HepG2 (cell line): ENCODE results near the gene CYP19A1. TPM values are rescaled to one million over a fixed set of nuclear protein-coding genes. Genes with fewer than 3 reads are reported as not detected.

Experiments
- ERF ChIP-seq: IDR thresholded peaks from 2 replicates; pipeline ENCODE4 v1.6.1; 2018; ENCODE audit warnings: missing biosample characterization, missing genetic modification reagents
- HMG20A ChIP-seq: IDR thresholded peaks from 2 replicates; pipeline ENCODE4 v1.6.1; 2016; ENCODE audit warnings: borderline replicate concordance
- HNRNPL ChIP-seq: fragments of 200-400 bp; formaldehyde crosslinking; IDR thresholded peaks from 2 replicates; pipeline ENCODE4 v1.6.1; 2017; ENCODE audit warnings: mild to moderate bottlenecking, low read depth, low read length
- KMT2B ChIP-seq: IDR thresholded peaks from 2 replicates; pipeline ENCODE4 v1.6.1; 2016; ENCODE audit warnings: missing genetic modification reagents, missing compliant biosample characterization
- MYC ChIP-seq: sonication (generic); formaldehyde crosslinking; IDR thresholded peaks from 2 replicates; pipeline ENCODE4 v1.9.0; 2021; ENCODE audit warnings: missing genetic modification reagents, borderline replicate concordance
- POLR2A ChIP-seq, 2 experiments: IDR thresholded peaks; 2 replicates each; pipeline ENCODE4 v1.6.1; 2011; ENCODE audit warnings: low read depth in 2 of 2, low read length in 2 of 2, mild to moderate bottlenecking in 1 of 2, moderate library complexity in 1 of 2; ENCODE audit not compliant: insufficient read depth in 1 of 2
- REXO4 ChIP-seq: sonication (generic); formaldehyde crosslinking; IDR thresholded peaks from 2 replicates; pipeline ENCODE4 v1.8.0; 2022; ENCODE audit warnings: missing genetic modification reagents, mild to moderate bottlenecking, borderline replicate concordance
- SOX13 ChIP-seq, 3 experiments: fragments of 450-650 bp in 1 of 3; sonication (generic) in 1 of 3; formaldehyde crosslinking in 1 of 3; IDR thresholded peaks in 2 of 3; conservative IDR thresholded peaks in 1 of 3; 2 replicates each; pipeline versions ENCODE4 v1.5.0 to v1.6.1; 2016 to 2020; ENCODE audit warnings: antibody characterized with exemption in 1 of 3, mild to moderate bottlenecking in 1 of 3, missing compliant biosample characterization in 1 of 3, missing genetic modification reagents in 1 of 3, moderate library complexity in 1 of 3
- TBX2 ChIP-seq: sonication (generic); formaldehyde crosslinking; IDR thresholded peaks from 2 replicates; pipeline ENCODE4 v1.5.0; 2020; ENCODE audit warnings: missing genetic modification reagents, mild to moderate bottlenecking, borderline replicate concordance
- ZNF597 ChIP-seq: sonication (generic); formaldehyde crosslinking; IDR thresholded peaks from 2 replicates; pipeline ENCODE4 v1.5.0; 2020; ENCODE audit warnings: missing genetic modification reagents
- ZNF616 ChIP-seq: sonication (generic); formaldehyde crosslinking; IDR thresholded peaks from 2 replicates; pipeline ENCODE4 v1.5.0; 2020; ENCODE audit warnings: low read depth, mild to moderate bottlenecking, missing genetic modification reagents
- polyA plus RNA-seq, 8 experiments: library from polyadenylated mRNA; depleted of rRNA in 3 of 8; stranded (reverse) in 7 of 8; unstranded in 1 of 8; fragments of >200 nt; fragmentation: Illumina TruSeq in 4 of 8; extraction: Trizol in 4 of 8; gene quantifications; 2 replicates each; pipeline versions ENCODE4 v1.2.1 to v1.2.3, GENCODE V29; 2011 to 2016; ENCODE audit warnings: low read depth in 4 of 8, missing spikeins in 1 of 8, mixed read lengths in 1 of 8; ENCODE audit not compliant: insufficient read depth in 1 of 8
- total RNA-seq, 5 experiments: library from RNA; depleted of rRNA; stranded (reverse); fragments of >200 nt; fragmentation: Illumina TruSeq; extraction: Trizol; gene quantifications; 2 replicates each; pipeline ENCODE4 v1.2.3, GENCODE V29; 2016; ENCODE audit warnings: low read depth in 1 of 5
- TF ChIP-seq, protein P1 (sequence below): sonication (generic); formaldehyde crosslinking; conservative IDR thresholded peaks from 2 replicates; pipeline ENCODE4 v1.4.0; 2020; ENCODE audit warnings: mild to moderate bottlenecking, missing genetic modification reagents, moderate library complexity
- TF ChIP-seq, protein P2 (sequence below): sonication (generic); formaldehyde crosslinking; IDR thresholded peaks from 2 replicates; pipeline ENCODE4 v1.5.1; 2020; ENCODE audit warnings: mild to moderate bottlenecking, missing genetic modification reagents, borderline replicate concordance
- TF ChIP-seq, protein P3 (sequence below): sonication (generic); formaldehyde crosslinking; IDR thresholded peaks from 2 replicates; pipeline ENCODE4 v1.5.0; 2020; ENCODE audit warnings: mild to moderate bottlenecking, missing genetic modification reagents, moderate library complexity

The CYP19A1 gene
- total and polyA plus RNA-seq, 2 of the 13 experiments (the other 11 are each of a cell fraction or from before 2014, with no cell fraction given): 10.9 to 23.0 TPM

DNA sequence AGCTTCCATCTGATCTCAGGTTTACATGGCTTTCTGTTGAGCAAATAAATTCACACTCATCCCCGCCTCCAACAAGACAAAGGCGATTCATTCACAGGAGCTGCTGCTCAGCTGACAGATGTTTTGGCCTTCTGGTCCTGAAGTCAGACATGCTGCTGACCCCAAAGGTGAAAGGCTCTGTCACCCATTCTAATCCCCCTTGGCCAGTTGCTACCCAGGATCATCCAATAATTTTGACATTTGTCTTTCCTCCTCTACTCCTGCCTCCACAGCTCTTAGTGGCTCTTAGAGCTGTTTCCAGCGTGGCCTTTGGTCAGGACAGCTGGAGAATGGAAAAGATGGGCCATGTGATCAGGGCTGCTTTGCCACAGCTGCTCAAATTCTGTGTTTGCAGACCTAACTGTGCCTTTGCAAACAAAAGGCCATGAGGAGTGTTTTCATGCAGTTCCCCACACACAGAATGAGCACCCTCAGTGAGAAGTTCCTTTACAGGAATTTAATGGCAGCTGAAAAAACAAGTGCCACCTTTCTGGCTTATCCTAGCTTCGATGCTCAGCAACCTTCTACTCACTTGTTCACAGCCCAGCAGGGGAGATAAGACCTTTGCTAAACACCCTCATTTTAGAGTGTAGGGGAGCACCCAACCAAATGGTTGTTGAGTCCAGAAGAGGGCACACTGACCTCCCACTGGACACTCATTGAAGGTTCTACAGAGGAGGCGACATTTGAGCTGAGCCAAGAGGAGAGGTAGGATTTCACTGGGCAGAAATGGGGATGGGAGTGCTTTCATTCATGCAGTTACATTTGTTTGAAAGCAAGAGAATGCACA lies 39.0 kb downstream of the CYP19A1 start (continued):
- TF ChIP-seq, protein P1, sequence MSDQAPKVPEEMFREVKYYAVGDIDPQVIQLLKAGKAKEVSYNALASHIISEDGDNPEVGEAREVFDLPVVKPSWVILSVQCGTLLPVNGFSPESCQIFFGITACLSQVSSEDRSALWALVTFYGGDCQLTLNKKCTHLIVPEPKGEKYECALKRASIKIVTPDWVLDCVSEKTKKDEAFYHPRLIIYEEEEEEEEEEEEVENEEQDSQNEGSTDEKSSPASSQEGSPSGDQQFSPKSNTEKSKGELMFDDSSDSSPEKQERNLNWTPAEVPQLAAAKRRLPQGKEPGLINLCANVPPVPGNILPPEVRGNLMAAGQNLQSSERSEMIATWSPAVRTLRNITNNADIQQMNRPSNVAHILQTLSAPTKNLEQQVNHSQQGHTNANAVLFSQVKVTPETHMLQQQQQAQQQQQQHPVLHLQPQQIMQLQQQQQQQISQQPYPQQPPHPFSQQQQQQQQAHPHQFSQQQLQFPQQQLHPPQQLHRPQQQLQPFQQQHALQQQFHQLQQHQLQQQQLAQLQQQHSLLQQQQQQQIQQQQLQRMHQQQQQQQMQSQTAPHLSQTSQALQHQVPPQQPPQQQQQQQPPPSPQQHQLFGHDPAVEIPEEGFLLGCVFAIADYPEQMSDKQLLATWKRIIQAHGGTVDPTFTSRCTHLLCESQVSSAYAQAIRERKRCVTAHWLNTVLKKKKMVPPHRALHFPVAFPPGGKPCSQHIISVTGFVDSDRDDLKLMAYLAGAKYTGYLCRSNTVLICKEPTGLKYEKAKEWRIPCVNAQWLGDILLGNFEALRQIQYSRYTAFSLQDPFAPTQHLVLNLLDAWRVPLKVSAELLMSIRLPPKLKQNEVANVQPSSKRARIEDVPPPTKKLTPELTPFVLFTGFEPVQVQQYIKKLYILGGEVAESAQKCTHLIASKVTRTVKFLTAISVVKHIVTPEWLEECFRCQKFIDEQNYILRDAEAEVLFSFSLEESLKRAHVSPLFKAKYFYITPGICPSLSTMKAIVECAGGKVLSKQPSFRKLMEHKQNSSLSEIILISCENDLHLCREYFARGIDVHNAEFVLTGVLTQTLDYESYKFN (CRISPR knock-in tag): peak; percentile 79
- TF ChIP-seq, protein P2, sequence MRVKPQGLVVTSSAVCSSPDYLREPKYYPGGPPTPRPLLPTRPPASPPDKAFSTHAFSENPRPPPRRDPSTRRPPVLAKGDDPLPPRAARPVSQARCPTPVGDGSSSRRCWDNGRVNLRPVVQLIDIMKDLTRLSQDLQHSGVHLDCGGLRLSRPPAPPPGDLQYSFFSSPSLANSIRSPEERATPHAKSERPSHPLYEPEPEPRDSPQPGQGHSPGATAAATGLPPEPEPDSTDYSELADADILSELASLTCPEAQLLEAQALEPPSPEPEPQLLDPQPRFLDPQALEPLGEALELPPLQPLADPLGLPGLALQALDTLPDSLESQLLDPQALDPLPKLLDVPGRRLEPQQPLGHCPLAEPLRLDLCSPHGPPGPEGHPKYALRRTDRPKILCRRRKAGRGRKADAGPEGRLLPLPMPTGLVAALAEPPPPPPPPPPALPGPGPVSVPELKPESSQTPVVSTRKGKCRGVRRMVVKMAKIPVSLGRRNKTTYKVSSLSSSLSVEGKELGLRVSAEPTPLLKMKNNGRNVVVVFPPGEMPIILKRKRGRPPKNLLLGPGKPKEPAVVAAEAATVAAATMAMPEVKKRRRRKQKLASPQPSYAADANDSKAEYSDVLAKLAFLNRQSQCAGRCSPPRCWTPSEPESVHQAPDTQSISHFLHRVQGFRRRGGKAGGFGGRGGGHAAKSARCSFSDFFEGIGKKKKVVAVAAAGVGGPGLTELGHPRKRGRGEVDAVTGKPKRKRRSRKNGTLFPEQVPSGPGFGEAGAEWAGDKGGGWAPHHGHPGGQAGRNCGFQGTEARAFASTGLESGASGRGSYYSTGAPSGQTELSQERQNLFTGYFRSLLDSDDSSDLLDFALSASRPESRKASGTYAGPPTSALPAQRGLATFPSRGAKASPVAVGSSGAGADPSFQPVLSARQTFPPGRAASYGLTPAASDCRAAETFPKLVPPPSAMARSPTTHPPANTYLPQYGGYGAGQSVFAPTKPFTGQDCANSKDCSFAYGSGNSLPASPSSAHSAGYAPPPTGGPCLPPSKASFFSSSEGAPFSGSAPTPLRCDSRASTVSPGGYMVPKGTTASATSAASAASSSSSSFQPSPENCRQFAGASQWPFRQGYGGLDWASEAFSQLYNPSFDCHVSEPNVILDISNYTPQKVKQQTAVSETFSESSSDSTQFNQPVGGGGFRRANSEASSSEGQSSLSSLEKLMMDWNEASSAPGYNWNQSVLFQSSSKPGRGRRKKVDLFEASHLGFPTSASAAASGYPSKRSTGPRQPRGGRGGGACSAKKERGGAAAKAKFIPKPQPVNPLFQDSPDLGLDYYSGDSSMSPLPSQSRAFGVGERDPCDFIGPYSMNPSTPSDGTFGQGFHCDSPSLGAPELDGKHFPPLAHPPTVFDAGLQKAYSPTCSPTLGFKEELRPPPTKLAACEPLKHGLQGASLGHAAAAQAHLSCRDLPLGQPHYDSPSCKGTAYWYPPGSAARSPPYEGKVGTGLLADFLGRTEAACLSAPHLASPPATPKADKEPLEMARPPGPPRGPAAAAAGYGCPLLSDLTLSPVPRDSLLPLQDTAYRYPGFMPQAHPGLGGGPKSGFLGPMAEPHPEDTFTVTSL: peak; percentile 76
- 0 out of 2 replicates have a peak, but pooled peaks have one; percentile 23 for TF ChIP-seq MYC (CRISPR knock-in tag)
- TF ChIP-seq ZNF616 (CRISPR knock-in tag): 0 out of 2 replicates have a peak, but pooled peaks have one; percentile 27
- TF ChIP-seq, protein P3, sequence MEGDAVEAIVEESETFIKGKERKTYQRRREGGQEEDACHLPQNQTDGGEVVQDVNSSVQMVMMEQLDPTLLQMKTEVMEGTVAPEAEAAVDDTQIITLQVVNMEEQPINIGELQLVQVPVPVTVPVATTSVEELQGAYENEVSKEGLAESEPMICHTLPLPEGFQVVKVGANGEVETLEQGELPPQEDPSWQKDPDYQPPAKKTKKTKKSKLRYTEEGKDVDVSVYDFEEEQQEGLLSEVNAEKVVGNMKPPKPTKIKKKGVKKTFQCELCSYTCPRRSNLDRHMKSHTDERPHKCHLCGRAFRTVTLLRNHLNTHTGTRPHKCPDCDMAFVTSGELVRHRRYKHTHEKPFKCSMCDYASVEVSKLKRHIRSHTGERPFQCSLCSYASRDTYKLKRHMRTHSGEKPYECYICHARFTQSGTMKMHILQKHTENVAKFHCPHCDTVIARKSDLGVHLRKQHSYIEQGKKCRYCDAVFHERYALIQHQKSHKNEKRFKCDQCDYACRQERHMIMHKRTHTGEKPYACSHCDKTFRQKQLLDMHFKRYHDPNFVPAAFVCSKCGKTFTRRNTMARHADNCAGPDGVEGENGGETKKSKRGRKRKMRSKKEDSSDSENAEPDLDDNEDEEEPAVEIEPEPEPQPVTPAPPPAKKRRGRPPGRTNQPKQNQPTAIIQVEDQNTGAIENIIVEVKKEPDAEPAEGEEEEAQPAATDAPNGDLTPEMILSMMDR (CRISPR knock-in tag): peak; percentile 64
- TF ChIP-seq ZNF597 (CRISPR knock-in tag): no peak
- TF ChIP-seq HNRNPL: no peak
- TF ChIP-seq ERF (CRISPR knock-in tag): peak; percentile 42; the same call in 1 of the 2 replicates
- TF ChIP-seq TBX2 (CRISPR knock-in tag): peak; percentile 97
- peak; percentile 38; the same call in 1 of the 2 replicates for TF ChIP-seq KMT2B (CRISPR knock-in tag)
- peak; percentile 28; the same call in 1 of the 2 replicates for TF ChIP-seq HMG20A
- TF ChIP-seq REXO4 (CRISPR knock-in tag): no peak
- 0 out of 4 replicates have a peak, but pooled peaks of 1 of the 2 experiments have one; percentile 33 for TF ChIP-seq POLR2A (IDR thresholded peaks at IDR 0.05; ENCODE audit: insufficient read depth in 1 of 2, low read depth in 2 of 2, low read length in 2 of 2)
- peak; percentile 66 for TF ChIP-seq SOX13 (IDR thresholded peaks at IDR 0.05)
- TF ChIP-seq SOX13 (CRISPR knock-in tag; conservative IDR thresholded peaks at IDR 0.05 in 1 of 2, IDR thresholded peaks at IDR 0.05 in 1 of 2): peak in 1 of 2 experiments; percentile 84; a peak in 2 of 4 replicates
